GM21786 (cell line): ENCODE data around the gene RPS6KA4.

Source experiments
- ATAC-seq: cut with Tn5 transposase; IDR thresholded peaks from one replicate; pipeline ENCODE4 v1.9.1; 2021; ENCODE audit not compliant: unreplicated experiment

The RPS6KA4 gene

GRCh38 chr11:64364435-64364834 is 5.5 kb downstream of the RPS6KA4 start:
- ATAC-seq: no peak

- no peak for ATAC-seq
These were observed 5.9 kb downstream of the RPS6KA4 start for GRCh38 chr11:64364911-64365310.

- no peak for ATAC-seq
These were observed 7.8 kb downstream of the RPS6KA4 start for GRCh38 chr11:64366751-64367150.

- ATAC-seq: no peak
These were observed 9.1 kb downstream of the RPS6KA4 start for GRCh38 chr11:64367931-64368672.

GRCh38 chr11:64368673-64369074 is 9.7 kb downstream of the RPS6KA4 start:
- no peak for ATAC-seq

- no peak for ATAC-seq
These were observed 10.8 kb downstream of the RPS6KA4 start for GRCh38 chr11:64369440-64370421.

- no peak for ATAC-seq
These were observed 12.2 kb downstream of the RPS6KA4 start for GRCh38 chr11:64371201-64371600.

- ATAC-seq: no peak
These were observed 13.1 kb downstream of the RPS6KA4 start for GRCh38 chr11:64372021-64372420.

GRCh38 chr11:64372802-64373597 is 14.0 kb downstream of the RPS6KA4 start:
- ATAC-seq: no peak

- no peak for ATAC-seq
These were observed 14.6 kb downstream of the RPS6KA4 start for GRCh38 chr11:64373598-64373974.

- ATAC-seq: no peak
These were observed 17.1 kb downstream of the RPS6KA4 start for GRCh38 chr11:64376071-64376470.

GRCh38 chr11:64378335-64378880 is 19.4 kb downstream of the RPS6KA4 start:
- ATAC-seq: no peak

- no peak for ATAC-seq
These were observed 20.2 kb downstream of the RPS6KA4 start for GRCh38 chr11:64379160-64379559.

- ATAC-seq: no peak
These were observed 21.1 kb downstream of the RPS6KA4 start for GRCh38 chr11:64379817-64380709.

GRCh38 chr11:64381350-64381749 is 22.4 kb downstream of the RPS6KA4 start:
- no peak for ATAC-seq

GRCh38 chr11:64382047-64382446 is 23.1 kb downstream of the RPS6KA4 start:
- no peak for ATAC-seq

GRCh38 chr11:64382586-64382985 is 23.6 kb downstream of the RPS6KA4 start:
- no peak for ATAC-seq

GRCh38 chr11:64383580-64383979 is 24.6 kb downstream of the RPS6KA4 start:
- ATAC-seq: no peak

- no peak for ATAC-seq
These were observed 25.2 kb downstream of the RPS6KA4 start for GRCh38 chr11:64384028-64384737.
